ENCODE data around the gene TPM4. TPM values are rescaled to one million over a fixed set of nuclear protein-coding genes. Genes with fewer than 3 reads are reported as not detected.

The TPM4 gene
- total RNA-seq, 1 experiment from 2014 or later, result 509 TPM

Other genes starting within 250 kb of the TPM4 start
- gene CYP4F2, start 178.4 kb upstream of the TPM4 start, total RNA-seq (2014; rRNA removed; shearing (Covaris generic)), result 0.30 and 0.63 TPM in 2 replicates
- 0.03 TPM in 1 of 2 replicates, not detected in the other for gene CYP4F11, start 142.0 kb upstream of the TPM4 start, total RNA-seq (2014; rRNA removed; shearing (Covaris generic))
- gene OR10H4, start 127.5 kb upstream of the TPM4 start, total RNA-seq (2014; rRNA removed; shearing (Covaris generic)), result not detected in 2 replicates
- gene RAB8A, start 35.4 kb downstream of the TPM4 start, total RNA-seq (2014; rRNA removed; shearing (Covaris generic)), result 59.0 and 79.1 TPM in 2 replicates
- not detected in 2 replicates for gene HSH2D, start 67.2 kb downstream of the TPM4 start, total RNA-seq (2014; rRNA removed; shearing (Covaris generic))
- not detected in 2 replicates for gene CIB3, start 97.0 kb downstream of the TPM4 start, total RNA-seq (2014; rRNA removed; shearing (Covaris generic))
- gene FAM32A, start 108.9 kb downstream of the TPM4 start, total RNA-seq (2014; rRNA removed; shearing (Covaris generic)), result 179 TPM in 2 replicates
- gene AP1M1, start 121.4 kb downstream of the TPM4 start, total RNA-seq (2014; rRNA removed; shearing (Covaris generic)), result 137 and 138 TPM in 2 replicates
- gene KLF2, start 248.3 kb downstream of the TPM4 start, total RNA-seq (2014; rRNA removed; shearing (Covaris generic)), result 15.6 and 37.9 TPM in 2 replicates